Natural killer cell (primary cell): Measurements from ENCODE around the gene SARDH. TPM values are rescaled to one million over a fixed set of nuclear protein-coding genes. Genes with fewer than 3 reads are reported as not detected.
A peak's percentile ranks its signal among the peaks of the same experiment; 100 is the strongest.

Experiments used
- ATAC-seq, 3 donors: fragments of 150-1000 bp in 2 of 3; fragments of 200-7000 bp in 1 of 3; cut with Tn5 transposase; 1 replicate in 1 of 3; 2 replicates in 2 of 3; pipeline ENCODE4 v1.10.0; 2021; ENCODE audit warnings: mild to moderate bottlenecking in 2 of 3, moderate library complexity in 2 of 3
- DNase-seq, 2 donors: peaks; one replicate each; pipeline versions ENCODE4 v3.0.0 to v3.0.0-alpha.2; 2013 to 2021; ENCODE audit warnings: mixed read lengths in 1 of 2
- H3K27ac ChIP-seq: one replicate; pipeline ENCODE4 v1.5.1; 2013; ENCODE audit warnings: mild to moderate bottlenecking, low read length
- H3K27me3 ChIP-seq: one replicate; pipeline ENCODE4 v1.6.1; 2013; ENCODE audit warnings: low read length; ENCODE audit not compliant: control insufficient read depth, insufficient read depth
- H3K36me3 ChIP-seq: one replicate; pipeline ENCODE4 v1.6.1; 2013; ENCODE audit warnings: low read length; ENCODE audit not compliant: control insufficient read depth, insufficient read depth
- H3K4me1 ChIP-seq: one replicate; pipeline ENCODE4 v1.6.1; 2013; ENCODE audit warnings: low read length; ENCODE audit not compliant: control insufficient read depth, insufficient read depth
- H3K4me3 ChIP-seq: one replicate; pipeline ENCODE4 v1.5.1; 2013; ENCODE audit warnings: low read length
- H3K9me3 ChIP-seq: one replicate; pipeline ENCODE4 v1.6.1; 2013; ENCODE audit warnings: low read length; ENCODE audit not compliant: control insufficient read depth, insufficient read depth
- H3K27ac Mint-ChIP-seq, 2 donors: one replicate each; pipeline ENCODE4 v1.8.0; 2022; ENCODE audit warnings: mild to moderate bottlenecking in 2 of 2, mixed read lengths in 2 of 2, moderate library complexity in 1 of 2
- H3K27me3 Mint-ChIP-seq, 2 donors: one replicate each; pipeline ENCODE4 v1.8.0; 2022; ENCODE audit warnings: low read depth in 2 of 2, mixed read lengths in 2 of 2
- H3K36me3 Mint-ChIP-seq: one replicate; pipeline ENCODE4 v1.8.0; 2022; ENCODE audit warnings: mixed read lengths
- H3K4me1 Mint-ChIP-seq, 2 donors: one replicate each; pipeline ENCODE4 v1.8.0; 2022; ENCODE audit warnings: mixed read lengths in 2 of 2
- H3K4me3 Mint-ChIP-seq: one replicate; pipeline ENCODE4 v1.8.0; 2022; ENCODE audit warnings: mild to moderate bottlenecking, moderate library complexity, mixed read lengths
- H3K9me3 Mint-ChIP-seq, 2 donors: one replicate each; pipeline ENCODE4 v1.8.0; 2022; ENCODE audit warnings: mixed read lengths in 2 of 2
- CTCF ChIP-seq: fragments of 200-600 bp; IDR thresholded peaks from one replicate; pipeline ENCODE4 v1.8.0; 2022; ENCODE audit warnings: antibody characterized with exemption
- WGBS: methylation state at CpG from one replicate; pipeline ENCODE4 v1.1.7; 2013; ENCODE audit warnings: missing lambda C conversion rate; ENCODE audit not compliant: insufficient coverage; 5-methylcytosine and 5-hydroxymethylcytosine counted together
- intact Hi-C: fragments of 100-400 bp; cut with micrococcal nuclease; formaldehyde crosslinking; loops from one replicate; pipeline ENCODE4 v1.14.2; 2022
- total RNA-seq, 4 donors: library from RNA; stranded (reverse); fragments of 120-200 nt in 1 of 4; gene quantifications; one replicate each; pipeline versions ENCODE4 v1.2.3 to v1.2.4, GENCODE V29; 2013 to 2022

The SARDH gene
- total RNA-seq, 3 donors from 2014 or later (not counting 1 experiment from before 2014, with no cell fraction given): 2.2 to 6.8 (median 4.1) TPM

- Histone ChIP-seq H3K36me3 (no peaks in the 10 kb centered on the region), H3K4me1 (peaks cover 9% of the 10 kb centered on the region), H3K4me3 (no peak overlapping the region), H3K9me3 (no peaks in the 10 kb centered on the region), H3K27me3 (no peaks in the 10 kb centered on the region), H3K27ac (no peak overlapping the region)
- Mint-ChIP-seq H3K27ac (no peak overlapping the region), H3K27me3 (peaks cover 0 to 7% of the 10 kb centered on the region in 2 donors), H3K36me3 (no peaks in the 10 kb centered on the region), H3K4me1 (peaks cover 5 to 10% of the 10 kb centered on the region in 2 donors), H3K9me3 (no peaks in the 10 kb centered on the region), H3K4me3 (no peak overlapping the region)
- intact Hi-C loops: no loop called here
- DNase-seq (no peak), ATAC-seq (no peak)
- TF ChIP-seq CTCF: no peak
- 84% methylated on average over 10 of the region's 10 CpGs for WGBS
Observed at GRCh38 chr9:133728856-133729616, 9.1 kb downstream of the SARDH start.

DNA sequence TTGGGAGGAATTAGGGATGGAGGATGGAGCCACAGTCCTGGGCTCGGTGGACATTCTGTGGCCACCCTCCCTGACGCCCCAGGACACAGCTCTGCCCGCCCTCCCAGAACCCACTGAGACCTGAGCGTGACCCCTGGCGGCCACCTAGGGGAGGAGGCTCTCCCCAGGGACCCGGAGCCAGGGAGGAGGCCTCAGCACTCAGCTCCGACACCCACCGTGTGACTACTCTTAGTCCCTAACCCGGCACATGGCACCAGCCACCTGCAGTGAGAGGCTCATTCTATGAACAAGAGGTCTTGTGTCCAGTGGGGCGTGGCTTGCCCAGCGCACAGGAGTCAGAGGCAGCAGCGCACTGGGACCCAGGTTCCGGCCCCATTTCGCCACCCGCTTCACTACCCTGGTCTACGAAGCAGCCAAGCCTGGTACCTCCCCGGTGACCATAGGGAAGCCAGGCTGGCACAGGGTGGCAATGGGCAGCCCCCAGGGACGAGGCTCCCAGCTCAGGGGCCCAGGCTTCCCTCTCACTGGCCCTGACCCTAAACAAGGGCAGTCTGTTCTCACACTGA, 10.2 kb downstream of the SARDH start:
- ATAC-seq: no peak
- Histone ChIP-seq H3K36me3 (no peaks in the 10 kb centered on the region), H3K4me3 (no peak overlapping the region), H3K27ac (no peak overlapping the region), H3K9me3 (no peaks in the 10 kb centered on the region), H3K27me3 (no peaks in the 10 kb centered on the region), H3K4me1 (peaks cover 9% of the 10 kb centered on the region)
- Mint-ChIP-seq H3K27ac (no peak overlapping the region), H3K27me3 (peaks cover 0 to 7% of the 10 kb centered on the region in 2 donors), H3K9me3 (no peaks in the 10 kb centered on the region), H3K36me3 (no peaks in the 10 kb centered on the region), H3K4me1 (peaks cover 5 to 10% of the 10 kb centered on the region in 2 donors), H3K4me3 (no peak overlapping the region)
- TF ChIP-seq CTCF: no peak
- intact Hi-C loops: no loop called here
- 93% methylated on average over 18 of the region's 18 CpGs for WGBS
- peak in 1 of 2 donors; percentile 4 for DNase-seq

- Histone ChIP-seq H3K36me3 (no peaks in the 10 kb centered on the region), H3K4me3 (no peak overlapping the region), H3K27ac (no peak overlapping the region), H3K9me3 (no peaks in the 10 kb centered on the region), H3K4me1 (peaks cover 9% of the 10 kb centered on the region), H3K27me3 (no peaks in the 10 kb centered on the region)
- no peak overlapping the region for H3K4me3 Mint-ChIP-seq
- no peak for TF ChIP-seq CTCF
- no peaks in the 10 kb centered on the region for H3K36me3 Mint-ChIP-seq
- intact Hi-C loops: no loop called here
- H3K27ac Mint-ChIP-seq: peak overlapping the region in 1 of 2 donors; percentile 10
- peak in 1 of 3 donors; percentile 29 for ATAC-seq
- DNase-seq: no peak
- 50% methylated on average over 10 of the region's 10 CpGs for WGBS
- H3K4me1 Mint-ChIP-seq: peaks cover 5 to 10% of the 10 kb centered on the region in 2 donors
- H3K9me3 Mint-ChIP-seq: no peaks in the 10 kb centered on the region
- peaks cover 0 to 7% of the 10 kb centered on the region in 2 donors for H3K27me3 Mint-ChIP-seq
Observed at GRCh38 chr9:133727277-133727875, 10.8 kb downstream of the SARDH start.
